ENCODE measurements around the gene HSD3B1.

- TF ChIP-seq CTCF (conservative IDR thresholded peaks at IDR 0.05) (no peak), EZH2 (IDR thresholded peaks at IDR 0.05; ENCODE audit: low read depth) (no peak)
These were observed 34.4 kb downstream of the HSD3B1 start for GRCh38 chr1:119541389-119541788.

Measured in PC-9 (cell line).